GM10248 (cell line): ENCODE results near the gene TTC3.

Experiments used
- CTCF ChIA-PET: fragments of 300-600 bp; sonication (Branson Sonifier 250); formaldehyde crosslinking; extraction: SDS; loops from one replicate; lab custom pipeline; 2021; ENCODE audit warnings: antibody characterized with exemption; lab: Yijun Ruan, JAX
- POLR2A ChIA-PET: fragments of 350-650 bp; sonication (Branson Sonifier 250); formaldehyde crosslinking; extraction: SDS; loops from one replicate; lab custom pipeline; 2020; ENCODE audit warnings: antibody characterized with exemption; lab: Yijun Ruan, JAX
- DNase-seq: peaks from one replicate; pipeline ENCODE4 v3.0.0; 2012; ENCODE audit errors: extremely low spot score
- CTCF ChIP-seq: IDR thresholded peaks from 2 replicates; pipeline ENCODE4 v1.5.1; 2012; ENCODE audit warnings: mild to moderate bottlenecking, low read depth; ENCODE audit errors: extremely low read depth, missing control alignments, control extremely low read depth

The TTC3 gene

DNA sequence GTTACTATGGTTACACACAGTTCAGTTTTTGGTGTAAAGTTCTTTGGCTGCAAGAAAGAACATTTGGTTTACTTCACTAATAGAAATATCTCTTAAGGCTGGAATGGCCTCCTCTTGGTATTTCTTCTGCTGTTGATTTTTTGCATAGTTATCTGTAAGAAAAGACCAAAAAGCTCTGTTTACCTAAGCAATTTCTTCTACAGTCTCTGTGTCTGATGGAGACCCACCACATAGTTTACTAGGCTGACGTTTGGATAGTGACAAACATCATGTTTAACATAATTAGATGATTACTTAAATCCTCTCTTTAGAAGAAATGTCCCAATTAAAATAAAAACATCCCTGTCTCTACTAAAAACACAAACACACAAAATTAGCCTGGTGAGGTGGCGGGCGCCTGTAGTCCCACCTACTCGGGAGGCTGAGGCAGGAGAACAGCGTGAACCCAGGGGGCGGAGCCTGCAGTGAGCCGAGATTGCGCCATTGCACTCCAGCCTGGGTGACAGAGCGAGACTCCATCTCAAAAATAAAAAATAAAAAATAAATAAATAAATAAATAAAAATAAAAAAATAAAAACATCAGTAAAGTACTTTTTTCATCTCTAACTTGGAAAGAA is 7.4 kb upstream of the TTC3 start:
- ChIA-PET CTCF (no interaction called here), POLR2A (no interaction called here)
- DNase-seq: no peak
- no peak for TF ChIP-seq CTCF

DNA sequence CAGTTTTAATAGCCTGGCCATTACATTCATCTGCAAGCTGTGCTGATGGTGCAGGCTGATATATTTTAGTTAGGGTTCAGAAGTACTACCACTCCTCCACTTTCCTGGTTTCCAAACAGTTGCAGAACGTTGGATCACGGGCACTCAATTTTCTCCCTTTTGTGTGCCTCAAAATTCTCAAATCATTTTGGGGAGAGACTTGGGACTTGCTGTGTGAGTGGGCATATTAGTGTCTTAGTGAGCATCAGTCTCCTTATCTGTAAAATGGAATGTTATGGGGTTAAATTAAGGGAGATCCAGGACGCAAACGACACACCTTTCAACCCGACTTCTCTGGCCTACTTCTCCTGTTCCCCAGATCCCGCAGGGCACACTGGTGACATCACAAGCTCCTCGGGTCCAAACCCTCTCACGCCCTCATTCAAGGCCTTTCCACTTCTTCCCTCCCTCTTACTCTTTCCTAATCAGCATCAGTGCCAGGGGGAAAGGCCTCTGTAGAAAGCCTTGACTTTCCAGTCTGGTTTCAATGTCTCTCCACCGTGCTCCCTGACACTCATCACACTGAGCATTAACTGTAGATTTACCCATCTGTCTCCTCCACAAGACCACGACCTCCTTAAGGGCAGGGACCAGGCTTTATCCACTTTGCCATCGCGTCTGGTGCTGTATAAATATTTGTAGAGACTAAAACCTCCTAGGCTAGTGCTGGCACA is 1.3 kb upstream of the TTC3 start:
- TF ChIP-seq CTCF: no peak
- ChIA-PET CTCF (interaction anchor here (1.1 to 2.5 kb wide), 5 partner anchors 9 to 104 kb away, joined by 3 to 7 read pairs (median 3); no protein-coding TSS in a partner anchor), POLR2A (no interaction called here)
- DNase-seq: peak; percentile 16

GRCh38 chr21:37072274-37072987 is 623 bp upstream of the TTC3 start:
- TF ChIP-seq CTCF: no peak
- POLR2A ChIA-PET: no interaction called here
- CTCF ChIA-PET: no interaction called here
- no peak for DNase-seq

DNA sequence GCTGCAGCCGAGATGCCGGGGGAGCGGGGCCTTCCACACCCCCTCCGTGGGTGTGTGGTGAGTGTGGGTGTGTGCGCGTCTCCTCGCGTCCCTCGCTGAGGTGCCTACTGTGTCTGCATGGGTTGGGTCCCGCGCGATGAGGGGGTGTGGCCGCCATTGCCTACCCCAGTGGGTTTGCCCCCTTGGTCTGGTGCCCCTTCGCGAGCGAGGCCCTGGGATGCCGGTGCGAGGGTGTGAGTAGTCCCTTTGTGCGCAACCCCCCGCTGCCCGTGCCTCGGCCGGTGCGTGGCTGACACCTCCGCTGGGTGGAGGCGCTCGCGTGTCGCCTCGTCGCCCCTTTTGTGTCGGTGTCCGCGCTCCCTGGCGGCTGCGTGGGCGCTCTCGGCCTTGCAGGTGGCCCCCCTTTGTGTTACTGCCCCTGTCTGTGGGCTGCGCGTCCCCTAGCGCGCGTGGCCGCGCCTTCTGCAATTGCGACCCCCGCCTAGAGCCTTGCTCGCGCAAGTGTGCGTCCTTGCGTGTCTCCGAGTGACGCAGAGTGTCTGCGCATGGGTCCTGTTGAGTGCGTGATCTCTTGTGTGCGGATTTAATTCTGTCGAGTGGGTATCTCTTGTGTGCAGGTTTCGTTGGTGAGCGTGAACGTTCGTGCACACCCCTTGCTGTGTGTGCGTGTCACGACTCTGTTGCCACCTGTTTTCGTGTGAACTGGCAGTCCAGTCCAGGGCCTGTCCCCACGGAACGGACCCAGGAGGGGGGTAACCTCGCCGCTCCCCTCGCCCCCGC is 553 bp downstream of the TTC3 start:
- peak; percentile 39 for TF ChIP-seq CTCF
- POLR2A ChIA-PET: no interaction called here
- DNase-seq: peak; percentile 47
- CTCF ChIA-PET: no interaction called here

- ChIA-PET POLR2A (no interaction called here), CTCF (no interaction called here)
- no peak for DNase-seq
- TF ChIP-seq CTCF: no peak
These were observed 1.1 kb downstream of the TTC3 start for GRCh38 chr21:37074197-37074510.

- POLR2A ChIA-PET: no interaction called here
- no peak for TF ChIP-seq CTCF
- DNase-seq: no peak
- CTCF ChIA-PET: no interaction called here
These were observed 1.5 kb downstream of the TTC3 start for GRCh38 chr21:37074546-37074945.
